Neuronal stem cell (in vitro differentiated cells): Measurements from ENCODE around the gene HTR2B.
"Not testable (repeated sequence)": the region's sequence is repeated elsewhere in the genome, so short reads cannot be mapped to it uniquely, and the experiment has no call there.

Source experiments
- DNase-seq: peaks from one replicate; pipeline ENCODE4 v3.0.0-alpha.2; 2013; ENCODE audit warnings: low spot score
- H2AFZ ChIP-seq: one replicate; pipeline ENCODE4 v1.6.1; 2013; ENCODE audit warnings: mild to moderate bottlenecking, low read length, inconsistent platforms
- H2AK5ac ChIP-seq: 2 replicates; pipeline ENCODE4 v1.6.1; 2013; ENCODE audit warnings: low read depth, mild to moderate bottlenecking, inconsistent platforms, low read length, moderate library complexity, mixed read lengths
- H2BK120ac ChIP-seq: 2 replicates; pipeline ENCODE4 v1.6.1; 2013; ENCODE audit warnings: low read depth, mild to moderate bottlenecking, inconsistent platforms, low read length, moderate library complexity, mixed read lengths
- H2BK12ac ChIP-seq: one replicate; pipeline ENCODE4 v1.6.1; 2013; ENCODE audit warnings: low read length, inconsistent platforms
- H2BK15ac ChIP-seq: 2 replicates; pipeline ENCODE4 v1.6.1; 2013; ENCODE audit warnings: mild to moderate bottlenecking, low read length, inconsistent platforms, mixed read lengths
- H2BK5ac ChIP-seq: one replicate; pipeline ENCODE4 v1.6.1; 2013; ENCODE audit warnings: inconsistent platforms, mild to moderate bottlenecking, low read length, moderate library complexity
- H3K14ac ChIP-seq: one replicate; pipeline ENCODE4 v1.6.1; 2013; ENCODE audit warnings: low read length, inconsistent platforms
- H3K18ac ChIP-seq: 2 replicates; pipeline ENCODE4 v1.6.1; 2013; ENCODE audit warnings: low read length, inconsistent platforms
- H3K23ac ChIP-seq: 2 replicates; pipeline ENCODE4 v1.6.1; 2013; ENCODE audit warnings: low read depth, mild to moderate bottlenecking, mixed read lengths, low read length, inconsistent platforms; ENCODE audit not compliant: poor library complexity
- H3K27ac ChIP-seq: replicated peaks from 3 replicates; pipeline ENCODE4 v1.5.1; 2013; ENCODE audit warnings: low read length, inconsistent platforms
- H3K27me3 ChIP-seq, 3 experiments: 2 replicates each; pipeline ENCODE4 v1.6.1; 2013; ENCODE audit warnings: low read length in 3 of 3, mild to moderate bottlenecking in 2 of 3, inconsistent platforms in 1 of 3, low read depth in 1 of 3, mixed read lengths in 1 of 3, moderate library complexity in 1 of 3; ENCODE audit not compliant: control insufficient read depth in 3 of 3, insufficient read depth in 3 of 3
- H3K36me3 ChIP-seq, 2 donors: replicated peaks in 1 of 2; 2 replicates each; pipeline ENCODE4 v1.6.1; 2013; ENCODE audit warnings: low read length in 2 of 2; ENCODE audit not compliant: control insufficient read depth in 2 of 2, insufficient read depth in 2 of 2
- H3K4ac ChIP-seq: 2 replicates; pipeline ENCODE4 v1.6.1; 2013; ENCODE audit warnings: inconsistent platforms, mild to moderate bottlenecking, low read length, moderate library complexity
- H3K4me1 ChIP-seq, 2 donors: 1 replicate in 1 of 2; 2 replicates in 1 of 2; pipeline ENCODE4 v1.6.1; 2013; ENCODE audit warnings: low read length in 2 of 2, low read depth in 1 of 2; ENCODE audit not compliant: control insufficient read depth in 2 of 2, insufficient read depth in 1 of 2
- H3K4me2 ChIP-seq: one replicate; pipeline ENCODE4 v1.6.1; 2013; ENCODE audit warnings: mild to moderate bottlenecking, low read length, inconsistent platforms; ENCODE audit not compliant: insufficient read depth, poor library complexity, severe bottlenecking
- H3K4me3 ChIP-seq, 2 donors: 2 replicates each; pipeline ENCODE4 v1.5.1; 2013; ENCODE audit warnings: low read length in 2 of 2, mild to moderate bottlenecking in 2 of 2, inconsistent platforms in 1 of 2, moderate library complexity in 1 of 2
- H3K79me1 ChIP-seq: one replicate; pipeline ENCODE4 v1.6.1; 2013; ENCODE audit warnings: low read depth, mild to moderate bottlenecking, inconsistent platforms, low read length, moderate library complexity
- H3K9ac ChIP-seq: one replicate; pipeline ENCODE4 v1.6.1; 2013; ENCODE audit warnings: mild to moderate bottlenecking, low read depth, low read length, inconsistent platforms; ENCODE audit not compliant: poor library complexity
- H3K9me3 ChIP-seq, 2 donors: replicated peaks in 1 of 2; 2 replicates each; pipeline versions ENCODE3 to v1.6.1; 2013; ENCODE audit warnings: low read length in 2 of 2, mild to moderate bottlenecking in 2 of 2, inconsistent platforms in 1 of 2, low read depth in 1 of 2, mixed read lengths in 1 of 2, moderate library complexity in 1 of 2; ENCODE audit not compliant: control insufficient read depth in 2 of 2, insufficient read depth in 1 of 2
- H4K8ac ChIP-seq: one replicate; pipeline ENCODE4 v1.6.1; 2013; ENCODE audit warnings: low read depth, mild to moderate bottlenecking, inconsistent platforms, low read length, moderate library complexity
- H4K91ac ChIP-seq: one replicate; pipeline ENCODE4 v1.6.1; 2013; ENCODE audit warnings: low read length, low read depth, mild to moderate bottlenecking, inconsistent platforms; ENCODE audit not compliant: poor library complexity
- WGBS, 2 donors: extraction: QIAGEN DNeasy Blood & Tissue Kit; methylation state at CpG; one replicate each; pipeline ENCODE4 v1.1.7; 2013; ENCODE audit warnings: missing lambda C conversion rate in 2 of 2, mixed read lengths in 1 of 2; ENCODE audit not compliant: insufficient read length in 2 of 2, insufficient replicate concordance in 1 of 2; ENCODE audit errors: extremely low coverage in 2 of 2; 5-methylcytosine and 5-hydroxymethylcytosine counted together

HTR2B gene

GRCh38 chr2:231104115-231104713, 20.6 kb downstream of the HTR2B start:
- H3K9ac ChIP-seq: no peak overlapping the region
- peak; percentile 39 for DNase-seq
- no peak overlapping the region for H3K27ac ChIP-seq
- H3K27me3 ChIP-seq: no peaks in the 10 kb centered on the region
- H2AFZ ChIP-seq: no peak overlapping the region
- no CpG with 5 or more reads among the region's 3 CpGs for WGBS, 2 donors
- no peak overlapping the region for H2BK5ac ChIP-seq
- peaks cover 14 to 73% of the 10 kb centered on the region in 2 donors for H3K36me3 ChIP-seq
- H3K14ac ChIP-seq: no peak overlapping the region
- no peak overlapping the region for H2BK15ac ChIP-seq
- H3K4me2 ChIP-seq: no peak overlapping the region
- no peak overlapping the region for H3K23ac ChIP-seq
- H2BK120ac ChIP-seq: no peak overlapping the region
- no peak overlapping the region for H3K4me3 ChIP-seq
- no peak overlapping the region for H4K91ac ChIP-seq
- no peak overlapping the region for H3K18ac ChIP-seq
- peaks cover 4 to 11% of the 10 kb centered on the region in 2 donors for H3K9me3 ChIP-seq
- H3K4ac ChIP-seq: no peak overlapping the region
- H2BK12ac ChIP-seq: no peak overlapping the region
- H3K79me1 ChIP-seq: peaks cover 2% of the 10 kb centered on the region
- H2AK5ac ChIP-seq: no peak overlapping the region
- no peak overlapping the region for H4K8ac ChIP-seq
- H3K4me1 ChIP-seq: no peaks in the 10 kb centered on the region

- Histone ChIP-seq H3K4me1 (no peaks in the 10 kb centered on the region), H3K14ac (no peak overlapping the region), H2AK5ac (no peak overlapping the region), H3K9ac (no peak overlapping the region), H4K91ac (no peak overlapping the region), H3K27me3 (no peaks in the 10 kb centered on the region), H2AFZ (no peak overlapping the region), H3K4ac (no peak overlapping the region), H3K4me3 (no peak overlapping the region), H4K8ac (no peak overlapping the region), H2BK12ac (no peak overlapping the region), H3K79me1 (peaks cover 2% of the 10 kb centered on the region), H2BK15ac (no peak overlapping the region), H3K36me3 (peaks cover 16 to 72% of the 10 kb centered on the region in 2 donors), H2BK5ac (no peak overlapping the region), H3K9me3 (peaks cover 4 to 17% of the 10 kb centered on the region in 2 donors), H3K27ac (no peak overlapping the region), H3K18ac (no peak overlapping the region), H2BK120ac (no peak overlapping the region), H3K4me2 (no peak overlapping the region), H3K23ac (no peak overlapping the region)
- DNase-seq: no peak
- no CpG with 5 or more reads among the region's 2 CpGs for WGBS, 2 donors
Measured at GRCh38 chr2:231102772-231103171, 22.1 kb downstream of the HTR2B start.

- Histone ChIP-seq H4K8ac (no peak overlapping the region), H4K91ac (no peak overlapping the region), H2BK120ac (no peak overlapping the region), H2BK5ac (no peak overlapping the region), H3K9me3 (peaks cover 4 to 17% of the 10 kb centered on the region in 2 donors), H3K27me3 (no peaks in the 10 kb centered on the region), H2BK12ac (no peak overlapping the region), H3K4me3 (peak overlapping the region in 1 of 2 donors; percentile 4), H3K4ac (no peak overlapping the region), H3K79me1 (peaks cover 2% of the 10 kb centered on the region), H3K14ac (no peak overlapping the region), H3K4me2 (no peak overlapping the region), H2BK15ac (no peak overlapping the region), H3K9ac (no peak overlapping the region), H3K36me3 (peaks cover 18 to 65% of the 10 kb centered on the region in 2 donors), H3K27ac (no peak overlapping the region), H3K4me1 (no peaks in the 10 kb centered on the region), H3K18ac (no peak overlapping the region), H2AFZ (no peak overlapping the region), H2AK5ac (no peak overlapping the region), H3K23ac (no peak overlapping the region)
- no peak for DNase-seq
- WGBS, 2 donors: no CpG with 5 or more reads among the region's 4 CpGs
Measured at GRCh38 chr2:231100990-231101389, 23.9 kb downstream of the HTR2B start.

- not testable (repeated sequence) for H3K9ac ChIP-seq, H2AK5ac ChIP-seq, H3K4me2 ChIP-seq, DNase-seq, H3K23ac ChIP-seq, H3K27ac ChIP-seq, H2BK12ac ChIP-seq, H4K91ac ChIP-seq, H4K8ac ChIP-seq, H3K79me1 ChIP-seq, H3K4ac ChIP-seq, H3K27me3 ChIP-seq, H2BK120ac ChIP-seq, H3K4me1 ChIP-seq, H3K4me3 ChIP-seq, H2AFZ ChIP-seq, H2BK15ac ChIP-seq, H3K14ac ChIP-seq, H3K18ac ChIP-seq, H2BK5ac ChIP-seq
- no CpG with 5 or more reads among the region's 2 CpGs for WGBS, 2 donors
- H3K36me3 ChIP-seq: peaks cover 18 to 62% of the 10 kb centered on the region in 2 donors
- H3K9me3 ChIP-seq: peaks cover 4 to 17% of the 10 kb centered on the region in 2 donors
Measured at GRCh38 chr2:231100321-231100720, 24.5 kb downstream of the HTR2B start.
